Esophagus squamous epithelium (tissue), 5 donors: ENCODE measurements around the gene RAB14. TPM values are rescaled to one million over a fixed set of nuclear protein-coding genes. Genes with fewer than 3 reads are reported as not detected.

ENCODE experiments used
- DNase-seq: peaks from one replicate; lab custom pipeline; 2025; lab: John Stamatoyannopoulos, UW
- H3K27ac ChIP-seq, 4 donors: fragments of 200-600 bp; sonication (generic); one replicate each; pipeline ENCODE4 v1.5.1; 2016 to 2019; ENCODE audit warnings: mild to moderate bottlenecking in 1 of 4
- H3K27me3 ChIP-seq, 4 donors: fragments of 200-600 bp; sonication (generic); 1 replicate in 3 of 4; 2 replicates in 1 of 4; pipeline versions ENCODE4 v1.5.1 to v1.6.0; 2017 to 2021; ENCODE audit warnings: antibody characterized with exemption in 1 of 4
- H3K36me3 ChIP-seq, 3 donors: fragments of 200-600 bp; sonication (generic); one replicate each; pipeline ENCODE4 v1.5.1; 2016 to 2019
- H3K4me1 ChIP-seq, 3 donors: fragments of 200-600 bp; sonication (generic); one replicate each; pipeline ENCODE4 v1.5.1; 2017 to 2019
- H3K4me3 ChIP-seq, 4 donors: fragments of 200-600 bp; sonication (generic); 1 replicate in 3 of 4; 2 replicates in 1 of 4; pipeline ENCODE4 v1.5.1; 2016 to 2019; ENCODE audit warnings: mild to moderate bottlenecking in 2 of 4, moderate library complexity in 1 of 4
- H3K9me3 ChIP-seq, 3 donors: fragments of 200-600 bp; sonication (generic); one replicate each; pipeline ENCODE4 v1.5.1; 2016 to 2019
- POLR2A ChIP-seq, 4 donors: fragments of 450-650 bp; IDR thresholded peaks; one replicate each; pipeline ENCODE4 v1.6.1; 2017; ENCODE audit warnings: antibody characterized with exemption in 4 of 4, mild to moderate bottlenecking in 4 of 4, moderate library complexity in 3 of 4
- WGBS, 2 donors: methylation state at CpG; one replicate each; pipeline ENCODE4 v1.1.5; 2018; 5-methylcytosine and 5-hydroxymethylcytosine counted together
- intact Hi-C: fragments of 100-400 bp; cut with DNase I; formaldehyde crosslinking; loops from one replicate; pipeline ENCODE4 v1.15.0; 2022
- total RNA-seq, 4 donors: library from RNA; depleted of rRNA; stranded (reverse); fragments of >200 nt; gene quantifications; one replicate each; pipeline ENCODE4 v1.1.0, GENCODE V29; 2016
- TF ChIP-seq, protein P1 (sequence below), 6 experiments: fragments of 450-650 bp in 4 of 6; fragments of 200-600 bp in 2 of 6; sonication (generic) in 2 of 6; IDR thresholded peaks; one replicate each; pipeline ENCODE4 v1.5.1; 2016 to 2019; ENCODE audit warnings: antibody characterized with exemption in 6 of 6, mild to moderate bottlenecking in 4 of 6, moderate library complexity in 4 of 6
- donor health status: DM: yes; HTN: yes; CAD: no.

The RAB14 gene
- total RNA-seq, 4 donors from 2014 or later = 36.7 to 56.5 (median 42.8) TPM

DNA sequence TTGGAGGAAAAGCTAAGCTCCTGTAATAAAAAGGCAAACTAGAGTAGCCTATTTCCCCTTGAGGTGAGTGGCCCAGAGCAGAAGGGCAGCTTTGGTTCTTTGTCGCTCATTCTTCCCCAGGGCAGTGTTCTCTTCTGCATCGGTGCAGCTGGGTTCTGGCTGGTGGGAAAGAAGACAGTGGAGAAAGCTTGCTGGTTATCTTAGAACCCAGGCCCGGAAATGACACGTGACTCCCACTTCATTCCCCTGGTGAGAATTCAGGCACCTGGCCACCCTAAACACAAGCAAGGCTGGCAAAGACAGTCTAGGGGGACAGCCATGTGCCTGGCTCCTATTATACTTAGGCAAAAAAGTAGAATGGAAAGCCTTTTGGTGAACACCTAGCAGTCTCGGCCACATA lies 33.8 kb upstream of the RAB14 start:
- no peaks in the 10 kb centered on the region for H3K27me3 ChIP-seq
- H3K9me3 ChIP-seq = no peaks in the 10 kb centered on the region
- WGBS, 2 donors = 92 to 97% methylated on average over 3 to 4 of the region's 5 CpGs
- no peak overlapping the region for H3K4me3 ChIP-seq
- H3K27ac ChIP-seq = no peak overlapping the region
- no peaks in the 10 kb centered on the region for H3K4me1 ChIP-seq
- no peak for TF ChIP-seq POLR2A (IDR thresholded peaks at IDR 0.05)
- TF ChIP-seq, protein P1, sequence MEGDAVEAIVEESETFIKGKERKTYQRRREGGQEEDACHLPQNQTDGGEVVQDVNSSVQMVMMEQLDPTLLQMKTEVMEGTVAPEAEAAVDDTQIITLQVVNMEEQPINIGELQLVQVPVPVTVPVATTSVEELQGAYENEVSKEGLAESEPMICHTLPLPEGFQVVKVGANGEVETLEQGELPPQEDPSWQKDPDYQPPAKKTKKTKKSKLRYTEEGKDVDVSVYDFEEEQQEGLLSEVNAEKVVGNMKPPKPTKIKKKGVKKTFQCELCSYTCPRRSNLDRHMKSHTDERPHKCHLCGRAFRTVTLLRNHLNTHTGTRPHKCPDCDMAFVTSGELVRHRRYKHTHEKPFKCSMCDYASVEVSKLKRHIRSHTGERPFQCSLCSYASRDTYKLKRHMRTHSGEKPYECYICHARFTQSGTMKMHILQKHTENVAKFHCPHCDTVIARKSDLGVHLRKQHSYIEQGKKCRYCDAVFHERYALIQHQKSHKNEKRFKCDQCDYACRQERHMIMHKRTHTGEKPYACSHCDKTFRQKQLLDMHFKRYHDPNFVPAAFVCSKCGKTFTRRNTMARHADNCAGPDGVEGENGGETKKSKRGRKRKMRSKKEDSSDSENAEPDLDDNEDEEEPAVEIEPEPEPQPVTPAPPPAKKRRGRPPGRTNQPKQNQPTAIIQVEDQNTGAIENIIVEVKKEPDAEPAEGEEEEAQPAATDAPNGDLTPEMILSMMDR (IDR thresholded peaks at IDR 0.05) = no peak
- intact Hi-C loops = no loop called here
- no peak for DNase-seq
- peaks cover 0 to 43% (median 0%) of the 10 kb centered on the region in 3 donors for H3K36me3 ChIP-seq

DNA sequence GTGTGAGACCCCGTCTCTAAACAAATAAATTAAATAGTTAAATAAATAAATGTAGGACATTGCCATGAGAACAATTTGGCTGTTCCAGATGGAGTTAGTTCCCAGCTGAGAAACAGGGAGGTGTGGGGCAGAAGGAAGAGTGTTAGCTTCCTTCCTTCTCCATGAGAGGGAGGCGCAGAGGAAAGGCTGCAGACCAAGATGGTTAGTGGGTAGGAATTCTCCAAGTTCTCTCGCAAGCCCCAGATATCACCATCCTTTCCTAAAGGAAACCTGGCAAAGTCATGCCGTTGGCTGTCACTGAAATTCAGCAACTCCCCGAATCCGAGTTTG lies 33.1 kb upstream of the RAB14 start:
- TF ChIP-seq, protein P1 (IDR thresholded peaks at IDR 0.05) = no peak
- no peak for TF ChIP-seq POLR2A (IDR thresholded peaks at IDR 0.05)
- intact Hi-C loops = no loop called here

DNA sequence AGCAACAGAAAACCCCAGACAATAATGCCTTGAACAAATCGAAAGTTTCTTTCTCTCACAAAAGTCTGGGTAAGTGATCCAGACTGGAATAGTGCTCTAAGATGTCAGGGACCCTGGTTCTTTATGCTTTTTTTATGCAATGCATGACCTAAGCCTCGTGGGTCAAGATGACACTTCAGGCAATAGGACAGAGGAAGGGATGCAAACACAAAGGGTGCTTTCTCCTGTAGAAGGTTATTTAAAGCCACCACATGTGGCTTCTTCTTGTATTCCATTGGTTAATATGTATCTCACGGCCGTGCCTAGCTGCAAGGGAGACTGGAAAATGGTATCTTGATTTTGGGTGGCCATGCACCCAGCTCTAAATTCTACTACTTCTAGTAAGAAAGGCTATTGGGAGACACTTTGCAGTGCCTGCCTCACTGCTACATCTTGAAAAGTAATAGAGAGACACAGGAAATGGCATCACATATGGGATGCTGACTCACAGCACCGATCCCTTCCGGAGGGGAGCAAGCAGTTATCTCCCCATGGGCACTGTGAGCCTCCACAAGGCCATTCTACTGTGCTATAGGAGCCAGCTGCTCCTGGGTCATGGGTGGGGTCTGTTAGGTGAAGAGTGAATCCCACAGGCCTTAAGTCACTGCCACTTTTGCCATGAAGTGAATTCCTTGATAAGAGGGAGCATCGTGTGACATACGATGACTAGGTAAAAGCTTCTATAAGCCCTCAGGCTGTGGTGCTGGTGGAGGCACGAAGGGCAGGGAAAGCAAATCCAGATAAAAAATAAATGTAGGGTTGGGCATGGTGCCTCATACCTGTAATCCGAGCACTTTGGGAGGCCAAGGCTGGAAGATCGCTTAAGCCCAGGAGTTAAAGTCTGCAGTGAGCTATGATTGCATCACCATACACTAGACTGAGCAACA lies 32.5 kb upstream of the RAB14 start:
- 71 to 85% methylated on average over 10 to 11 of the region's 11 CpGs for WGBS, 2 donors
- H3K27ac ChIP-seq = no peak overlapping the region
- DNase-seq = no peak
- H3K27me3 ChIP-seq = no peaks in the 10 kb centered on the region
- intact Hi-C loops = no loop called here
- no peak overlapping the region for H3K4me3 ChIP-seq
- TF ChIP-seq, protein P1 (IDR thresholded peaks at IDR 0.05) = no peak
- TF ChIP-seq POLR2A (IDR thresholded peaks at IDR 0.05) = no peak
- H3K36me3 ChIP-seq = peaks cover 0 to 43% (median 0%) of the 10 kb centered on the region in 3 donors
- H3K4me1 ChIP-seq = no peaks in the 10 kb centered on the region
- no peaks in the 10 kb centered on the region for H3K9me3 ChIP-seq

More for the DNA sequence above, 33.1 kb upstream of the RAB14 start:
- Histone ChIP-seq H3K4me1 (no peaks in the 10 kb centered on the region), H3K4me3 (no peak overlapping the region), H3K27me3 (no peaks in the 10 kb centered on the region), H3K9me3 (no peaks in the 10 kb centered on the region), H3K27ac (no peak overlapping the region), H3K36me3 (peaks cover 0 to 43% (median 0%) of the 10 kb centered on the region in 3 donors)
- WGBS, 2 donors = 78 to 91% methylated on average over 6 of the region's 6 CpGs
- no peak for DNase-seq

DNA sequence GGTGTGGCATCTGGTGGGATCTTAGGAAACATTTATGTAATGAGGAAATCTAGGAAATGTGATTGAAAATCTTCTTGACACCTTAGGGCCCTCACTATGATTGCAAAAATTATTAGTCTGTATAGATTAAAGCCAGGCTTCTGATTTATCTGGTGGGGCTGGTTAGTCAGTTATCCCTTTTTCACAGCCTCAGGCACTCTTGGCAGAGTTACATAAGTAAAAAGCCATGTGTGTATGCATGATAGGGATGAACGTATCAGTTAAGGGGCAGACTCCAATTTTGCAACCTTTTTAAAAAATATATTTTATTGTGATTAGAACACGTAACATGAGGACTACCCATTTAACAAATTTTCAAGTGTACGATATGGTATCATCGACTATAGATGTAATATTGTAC lies 30.6 kb upstream of the RAB14 start:
- intact Hi-C loops = no loop called here
- Histone ChIP-seq H3K4me1 (no peaks in the 10 kb centered on the region), H3K27me3 (no peaks in the 10 kb centered on the region), H3K4me3 (no peak overlapping the region), H3K9me3 (no peaks in the 10 kb centered on the region), H3K27ac (no peak overlapping the region), H3K36me3 (peaks cover 0 to 43% (median 0%) of the 10 kb centered on the region in 3 donors)
- no peak for TF ChIP-seq POLR2A (IDR thresholded peaks at IDR 0.05)
- TF ChIP-seq, protein P1 (IDR thresholded peaks at IDR 0.05) = no peak
- WGBS, 2 donors = 85 to 92% methylated on average over 4 of the region's 4 CpGs
- DNase-seq = no peak

DNA sequence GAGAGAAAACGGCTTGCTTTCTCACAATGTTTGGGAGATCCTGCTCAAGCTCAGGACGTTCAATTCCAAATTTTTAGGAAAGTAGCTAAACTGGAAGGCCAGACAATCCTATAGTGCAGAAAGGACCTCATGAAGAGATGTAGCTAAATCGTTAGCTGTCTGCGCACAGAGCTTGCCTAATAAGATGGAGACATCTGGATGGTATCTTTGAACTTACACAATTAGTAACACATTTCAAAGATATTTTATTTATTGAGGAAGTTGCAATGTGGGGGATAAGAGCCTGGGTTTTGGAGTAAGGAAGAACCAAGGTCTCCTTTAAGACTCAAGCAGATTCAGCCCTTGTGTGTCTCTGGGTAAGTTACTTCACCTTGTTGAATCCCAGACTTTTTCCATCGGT lies 28.6 kb upstream of the RAB14 start:
- Histone ChIP-seq H3K27ac (no peak overlapping the region), H3K4me3 (no peak overlapping the region), H3K36me3 (peaks cover 0 to 33% (median 0%) of the 10 kb centered on the region in 3 donors), H3K9me3 (no peaks in the 10 kb centered on the region), H3K4me1 (no peaks in the 10 kb centered on the region), H3K27me3 (no peaks in the 10 kb centered on the region)
- intact Hi-C loops = no loop called here
- TF ChIP-seq, protein P1 (IDR thresholded peaks at IDR 0.05) = no peak
- TF ChIP-seq POLR2A (IDR thresholded peaks at IDR 0.05) = no peak
- WGBS, 2 donors = 76 to 95% methylated on average over 5 of the region's 5 CpGs
- DNase-seq = no peak
